ENCODE measurements around the gene PRM1. TPM values are rescaled to one million over a fixed set of nuclear protein-coding genes. Genes with fewer than 3 reads are reported as not detected.
"Not testable (repeated sequence)": the region's sequence is repeated elsewhere in the genome, so short reads cannot be mapped to it uniquely, and the experiment has no call there.

The PRM1 gene
- total and polyA plus RNA-seq, 4 donors = not detected

GRCh38 chr16:11290102-11290893 lies 9.2 kb upstream of the PRM1 start:
- no peak for TF ChIP-seq NR2F2 (IDR thresholded peaks at IDR 0.05)
- no peak for TF ChIP-seq TAF1 (conservative IDR thresholded peaks at IDR 0.05)
- no peak for TF ChIP-seq JUND (IDR thresholded peaks at IDR 0.05)
- no peak for TF ChIP-seq HNF4A (conservative IDR thresholded peaks at IDR 0.05)
- TF ChIP-seq YY1 (IDR thresholded peaks at IDR 0.05) = no peak
- no peak for TF ChIP-seq ZBTB33 (IDR thresholded peaks at IDR 0.05)
- TF ChIP-seq FOXA1 (IDR thresholded peaks at IDR 0.05) = no peak
- no peak for TF ChIP-seq REST (IDR thresholded peaks at IDR 0.05)
- TF ChIP-seq GABPA (IDR thresholded peaks at IDR 0.05 in 1 of 2, conservative IDR thresholded peaks at IDR 0.05 in 1 of 2) = no peak
- no peak for TF ChIP-seq SP1 (IDR thresholded peaks at IDR 0.05)
- no peak for TF ChIP-seq CTCF (IDR thresholded peaks at IDR 0.05; ENCODE audit: low read depth, low read length, missing input control)
- TF ChIP-seq, protein P1, sequence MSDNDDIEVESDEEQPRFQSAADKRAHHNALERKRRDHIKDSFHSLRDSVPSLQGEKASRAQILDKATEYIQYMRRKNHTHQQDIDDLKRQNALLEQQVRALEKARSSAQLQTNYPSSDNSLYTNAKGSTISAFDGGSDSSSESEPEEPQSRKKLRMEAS (IDR thresholded peaks at IDR 0.05) = no peak
- TF ChIP-seq RXRA (IDR thresholded peaks at IDR 0.05) = no peak
- no peaks in the 10 kb centered on the region for H3K9me3 ChIP-seq (ENCODE audit: control insufficient read depth in 4 of 4, low read length in 3 of 4)
- DNase-seq (ENCODE audit: low spot score) = no peak
- WGBS = 96% methylated on average over 8 of the region's 8 CpGs
- H3K4me3 ChIP-seq (ENCODE audit: low read depth in 1 of 3, low read length in 3 of 3) = no peak overlapping the region
- H3K36me3 ChIP-seq (ENCODE audit: control insufficient read depth in 4 of 4, insufficient read depth in 3 of 4, low read depth in 1 of 4, low read length in 3 of 4) = no peaks in the 10 kb centered on the region
- H3K27me3 ChIP-seq (ENCODE audit: control insufficient read depth in 4 of 4, insufficient read depth in 4 of 4, low read length in 3 of 4) = no peaks in the 10 kb centered on the region
- H3K4me1 ChIP-seq (ENCODE audit: control insufficient read depth in 4 of 4, insufficient read depth in 4 of 4, low read length in 3 of 4) = no peaks in the 10 kb centered on the region
- no peak overlapping the region for H3K27ac ChIP-seq (ENCODE audit: low read depth in 1 of 2, low read length in 2 of 2)
- H3K9ac ChIP-seq (ENCODE audit: low read depth in 1 of 2, low read length in 2 of 2) = no peak overlapping the region

DNA sequence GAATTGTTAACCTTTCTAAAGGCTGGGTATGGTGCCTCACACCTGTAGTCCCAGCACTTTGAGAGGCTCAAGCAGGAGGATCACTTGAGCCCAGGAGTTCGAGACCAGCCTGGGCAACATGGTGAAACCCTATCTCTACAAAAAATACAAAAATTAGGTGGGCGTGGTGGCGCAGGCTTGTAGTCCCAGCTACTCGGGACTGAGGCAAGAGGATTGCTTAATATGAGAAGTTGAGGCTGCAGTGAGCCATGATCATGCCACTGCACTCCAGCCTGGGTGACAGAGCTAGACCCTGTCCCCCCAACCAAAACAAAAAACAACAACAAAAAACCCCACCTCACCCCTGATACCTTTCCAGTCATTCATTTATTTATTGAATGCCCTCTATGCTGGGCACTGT lies 8.6 kb upstream of the PRM1 start:
- WGBS = 92% methylated on average over 4 of the region's 4 CpGs
- not testable (repeated sequence) for H3K27me3 ChIP-seq (ENCODE audit: control insufficient read depth in 4 of 4, insufficient read depth in 4 of 4, low read length in 3 of 4); H3K27ac ChIP-seq (ENCODE audit: low read depth in 1 of 2, low read length in 2 of 2); DNase-seq (ENCODE audit: low spot score); H3K4me1 ChIP-seq (ENCODE audit: control insufficient read depth in 4 of 4, insufficient read depth in 4 of 4, low read length in 3 of 4); H3K36me3 ChIP-seq (ENCODE audit: control insufficient read depth in 4 of 4, insufficient read depth in 3 of 4, low read depth in 1 of 4, low read length in 3 of 4); H3K9me3 ChIP-seq (ENCODE audit: control insufficient read depth in 4 of 4, low read length in 3 of 4); H3K9ac ChIP-seq (ENCODE audit: low read depth in 1 of 2, low read length in 2 of 2); H3K4me3 ChIP-seq (ENCODE audit: low read depth in 1 of 3, low read length in 3 of 3)
